Tibial nerve (tissue), 4 donors: ENCODE data around the gene SARNP.

Source experiments
- EP300 ChIP-seq, 2 donors: sonication (generic); formaldehyde crosslinking; IDR thresholded peaks; one replicate each; pipeline ENCODE4 v1.6.1; 2017; ENCODE audit warnings: antibody characterized with exemption in 2 of 2, mild to moderate bottlenecking in 1 of 2
- TF ChIP-seq, protein P1 (sequence below), 5 experiments: fragments of 200-600 bp in 3 of 5; fragments of 450-650 bp in 2 of 5; sonication (generic) in 3 of 5; IDR thresholded peaks; one replicate each; pipeline ENCODE4 v1.5.1; 2016 to 2019; ENCODE audit warnings: antibody characterized with exemption in 5 of 5, mild to moderate bottlenecking in 3 of 5, moderate library complexity in 2 of 5

DNA sequence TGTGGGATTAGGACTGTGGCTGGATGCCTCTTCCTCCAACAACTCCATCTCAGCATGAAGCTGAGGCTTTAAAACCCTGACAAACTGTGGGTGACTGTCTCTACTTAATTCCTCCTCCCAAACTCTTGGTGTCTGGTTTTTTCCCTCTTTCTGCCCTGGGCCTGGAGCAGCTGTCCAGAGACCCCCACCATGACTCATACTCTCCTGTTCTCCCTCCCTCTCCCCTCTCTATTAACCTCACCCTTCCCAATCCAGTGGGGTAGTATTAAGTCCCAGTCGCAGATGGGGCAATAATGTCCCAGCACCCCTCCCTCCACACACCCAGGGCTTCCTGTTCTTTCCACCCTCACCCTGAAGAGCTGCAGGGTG, 13.9 kb upstream of the SARNP start:
- TF ChIP-seq, protein P1, sequence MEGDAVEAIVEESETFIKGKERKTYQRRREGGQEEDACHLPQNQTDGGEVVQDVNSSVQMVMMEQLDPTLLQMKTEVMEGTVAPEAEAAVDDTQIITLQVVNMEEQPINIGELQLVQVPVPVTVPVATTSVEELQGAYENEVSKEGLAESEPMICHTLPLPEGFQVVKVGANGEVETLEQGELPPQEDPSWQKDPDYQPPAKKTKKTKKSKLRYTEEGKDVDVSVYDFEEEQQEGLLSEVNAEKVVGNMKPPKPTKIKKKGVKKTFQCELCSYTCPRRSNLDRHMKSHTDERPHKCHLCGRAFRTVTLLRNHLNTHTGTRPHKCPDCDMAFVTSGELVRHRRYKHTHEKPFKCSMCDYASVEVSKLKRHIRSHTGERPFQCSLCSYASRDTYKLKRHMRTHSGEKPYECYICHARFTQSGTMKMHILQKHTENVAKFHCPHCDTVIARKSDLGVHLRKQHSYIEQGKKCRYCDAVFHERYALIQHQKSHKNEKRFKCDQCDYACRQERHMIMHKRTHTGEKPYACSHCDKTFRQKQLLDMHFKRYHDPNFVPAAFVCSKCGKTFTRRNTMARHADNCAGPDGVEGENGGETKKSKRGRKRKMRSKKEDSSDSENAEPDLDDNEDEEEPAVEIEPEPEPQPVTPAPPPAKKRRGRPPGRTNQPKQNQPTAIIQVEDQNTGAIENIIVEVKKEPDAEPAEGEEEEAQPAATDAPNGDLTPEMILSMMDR (IDR thresholded peaks at IDR 0.05) = no peak
- no peak for TF ChIP-seq EP300 (IDR thresholded peaks at IDR 0.05)
